MM.1S (cell line): ENCODE results near the gene RXRA.

Source experiments
- DNase-seq: peaks from one replicate; pipeline ENCODE4 v3.0.0-alpha.2; 2015
- H2AFZ ChIP-seq: fragments of 300-600 bp; sonication (generic); 2 replicates; pipeline ENCODE4 v1.6.0; 2016; ENCODE audit warnings: antibody characterized with exemption, low read length
- H3F3A ChIP-seq: fragments of 300-600 bp; sonication (generic); 2 replicates; pipeline ENCODE4 v1.6.1; 2016; ENCODE audit warnings: mild to moderate bottlenecking, antibody characterized with exemption, low read length, moderate library complexity, mixed read lengths; ENCODE audit not compliant: insufficient read depth
- H3K27ac ChIP-seq: fragments of 300-600 bp; sonication (generic); 2 replicates; pipeline ENCODE4 v1.5.1; 2016; ENCODE audit warnings: mild to moderate bottlenecking, low read length
- H3K27me3 ChIP-seq: fragments of 300-600 bp; sonication (generic); replicated peaks from 2 replicates; pipeline ENCODE4 v1.6.0; 2016; ENCODE audit warnings: low read length; ENCODE audit not compliant: insufficient read depth
- H3K36me3 ChIP-seq: fragments of 300-600 bp; sonication (generic); replicated peaks from 2 replicates; pipeline ENCODE4 v1.6.1; 2016; ENCODE audit warnings: mild to moderate bottlenecking, low read length, mixed read lengths; ENCODE audit not compliant: insufficient read depth
- H3K4me1 ChIP-seq: fragments of 300-600 bp; sonication (generic); 2 replicates; pipeline ENCODE4 v1.6.1; 2016; ENCODE audit warnings: low read length, mixed read lengths
- H3K4me2 ChIP-seq: fragments of 300-600 bp; sonication (generic); 2 replicates; pipeline ENCODE4 v1.6.0; 2016; ENCODE audit warnings: low read depth, low read length
- H3K4me3 ChIP-seq: fragments of 300-600 bp; sonication (generic); 2 replicates; pipeline ENCODE4 v1.5.1; 2016; ENCODE audit warnings: low read length, mixed read lengths
- H3K79me2 ChIP-seq: fragments of 300-600 bp; sonication (generic); 2 replicates; pipeline ENCODE4 v1.6.1; 2016; ENCODE audit warnings: mixed run types, low read length, mixed read lengths
- H3K9ac ChIP-seq: fragments of 300-600 bp; sonication (generic); 2 replicates; pipeline ENCODE4 v1.6.1; 2016; ENCODE audit warnings: low read length, mixed read lengths
- H3K9me2 ChIP-seq: fragments of 300-600 bp; sonication (generic); replicated peaks from 2 replicates; pipeline ENCODE4 v1.6.1; 2016; ENCODE audit warnings: mild to moderate bottlenecking, low read length, mixed read lengths; ENCODE audit not compliant: insufficient read depth
- H3K9me3 ChIP-seq: fragments of 300-600 bp; sonication (generic); replicated peaks from 2 replicates; pipeline ENCODE4 v1.6.1; 2016; ENCODE audit warnings: mild to moderate bottlenecking, low read length, mixed read lengths; ENCODE audit not compliant: insufficient read depth
- H4K20me1 ChIP-seq: fragments of 300-600 bp; sonication (generic); 2 replicates; pipeline ENCODE4 v1.6.1; 2016; ENCODE audit warnings: mild to moderate bottlenecking, low read length, moderate library complexity, mixed read lengths; ENCODE audit not compliant: insufficient read depth
- CTCF ChIP-seq: fragments of 300-600 bp; sonication (generic); IDR thresholded peaks from 2 replicates; pipeline ENCODE4 v1.5.1; 2016; ENCODE audit warnings: antibody characterized with exemption, low read length, mixed read lengths
- EZH2 ChIP-seq: fragments of 300-600 bp; sonication (generic); optimal IDR thresholded peaks from 2 replicates; pipeline ENCODE3; 2017; ENCODE audit warnings: low read depth, mild to moderate bottlenecking, antibody characterized with exemption, low read length, mixed read lengths
- EZH2phosphoT487 ChIP-seq: fragments of 300-600 bp; sonication (generic); IDR thresholded peaks from 2 replicates; pipeline ENCODE4 v1.6.1; 2018; ENCODE audit warnings: antibody characterized with exemption, low read length

RXRA gene

DNA sequence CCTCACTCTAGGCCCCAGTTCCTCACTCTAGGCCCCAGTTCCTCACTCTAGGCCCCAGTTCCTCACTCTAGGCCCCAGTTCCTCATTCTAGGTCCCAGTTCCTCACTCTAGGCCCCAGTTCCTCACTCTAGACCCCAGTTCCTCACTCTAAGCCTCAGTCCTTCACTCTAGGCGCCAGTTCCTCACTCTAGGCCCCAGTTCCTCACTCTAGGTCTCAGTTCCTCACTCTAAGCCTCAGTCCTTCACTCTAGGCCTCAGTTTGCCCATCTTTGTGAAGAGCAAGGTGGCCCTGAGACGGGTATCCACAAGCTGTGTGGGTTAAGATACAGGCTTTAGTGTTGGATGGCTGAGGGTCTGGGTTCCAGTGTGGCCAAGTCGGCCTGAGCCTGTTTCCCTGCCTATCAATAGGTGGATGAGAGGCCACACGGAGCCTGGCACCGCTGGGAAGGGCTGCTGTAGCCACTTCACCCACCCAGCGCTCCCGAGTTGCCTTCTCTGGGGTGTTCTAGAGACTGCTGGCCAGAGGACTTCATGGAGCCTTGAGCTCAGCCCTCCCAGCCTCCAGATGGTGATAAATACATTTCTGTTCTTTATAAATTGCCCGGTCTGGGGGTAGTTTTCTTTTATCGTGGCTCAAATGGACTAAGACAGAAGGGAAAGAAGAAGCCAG, 150.2 kb downstream of the RXRA start:
- H3K4me3 ChIP-seq: no peak overlapping the region
- no peak overlapping the region for H3K27ac ChIP-seq
- no peak for TF ChIP-seq CTCF
- H3F3A ChIP-seq: no peaks in the 10 kb centered on the region
- H4K20me1 ChIP-seq: no peaks in the 10 kb centered on the region
- no peaks in the 10 kb centered on the region for H3K4me1 ChIP-seq
- no peaks in the 10 kb centered on the region for H3K36me3 ChIP-seq
- no peaks in the 10 kb centered on the region for H3K79me2 ChIP-seq
- no peak for DNase-seq
- H3K27me3 ChIP-seq: peaks cover 78% of the 10 kb centered on the region
- H3K9me2 ChIP-seq: no peaks in the 10 kb centered on the region
- H3K9ac ChIP-seq: no peak overlapping the region
- H3K4me2 ChIP-seq: no peak overlapping the region
- no peak overlapping the region for H2AFZ ChIP-seq
- H3K9me3 ChIP-seq: no peaks in the 10 kb centered on the region

GRCh38 chr9:134476942-134477335, 150.7 kb downstream of the RXRA start:
- Histone ChIP-seq H3K27me3 (peaks cover 79% of the 10 kb centered on the region), H3K4me2 (no peak overlapping the region), H3F3A (no peaks in the 10 kb centered on the region), H3K4me1 (no peaks in the 10 kb centered on the region), H3K4me3 (no peak overlapping the region), H4K20me1 (no peaks in the 10 kb centered on the region), H3K9me2 (no peaks in the 10 kb centered on the region), H3K9me3 (no peaks in the 10 kb centered on the region), H3K9ac (no peak overlapping the region), H2AFZ (no peak overlapping the region), H3K36me3 (no peaks in the 10 kb centered on the region), H3K79me2 (no peaks in the 10 kb centered on the region), H3K27ac (no peak overlapping the region)
- DNase-seq: no peak
- TF ChIP-seq CTCF (no peak), EZH2 (no peak), EZH2phosphoT487 (no peak)

DNA sequence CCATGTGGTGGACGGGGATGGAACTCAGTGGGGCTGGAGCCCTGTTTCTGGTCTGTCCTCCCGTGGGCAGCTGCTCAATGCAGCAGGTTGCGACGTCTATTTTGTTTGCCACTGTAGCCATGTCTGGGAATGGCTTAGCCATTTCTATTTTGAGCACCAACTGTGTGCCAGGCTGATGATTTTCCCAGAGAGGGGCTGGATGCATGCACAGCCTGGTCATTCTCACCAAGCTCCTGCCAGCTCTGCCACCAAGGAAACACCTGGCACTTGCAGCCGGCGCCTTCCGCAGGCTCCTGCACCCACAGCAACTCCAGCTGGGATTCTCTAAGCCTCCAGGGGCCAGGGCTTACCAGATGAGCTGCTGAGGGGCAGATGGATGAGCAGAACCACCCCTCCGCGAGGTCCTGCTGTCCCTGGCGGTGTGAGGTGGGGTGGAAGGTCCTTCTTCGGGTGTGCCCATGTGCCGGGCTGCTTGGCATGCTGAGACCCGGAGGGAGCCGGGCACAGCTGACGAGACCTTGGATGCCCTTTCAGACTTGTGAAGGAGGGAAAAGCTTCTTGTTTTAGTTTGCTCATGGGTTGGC, 151.2 kb downstream of the RXRA start:
- peaks cover 79% of the 10 kb centered on the region for H3K27me3 ChIP-seq
- no peak overlapping the region for H2AFZ ChIP-seq
- H3K27ac ChIP-seq: no peak overlapping the region
- no peaks in the 10 kb centered on the region for H3K9me3 ChIP-seq
- no peaks in the 10 kb centered on the region for H3K4me1 ChIP-seq
- H3K79me2 ChIP-seq: no peaks in the 10 kb centered on the region
- no peaks in the 10 kb centered on the region for H3K9me2 ChIP-seq
- no peaks in the 10 kb centered on the region for H4K20me1 ChIP-seq
- TF ChIP-seq EZH2 (no peak), EZH2phosphoT487 (no peak), CTCF (no peak)
- no peak for DNase-seq
- no peak overlapping the region for H3K4me3 ChIP-seq
- H3K4me2 ChIP-seq: no peak overlapping the region
- H3K36me3 ChIP-seq: no peaks in the 10 kb centered on the region
- no peak overlapping the region for H3K9ac ChIP-seq
- H3F3A ChIP-seq: no peaks in the 10 kb centered on the region
